ENCODE results near the gene DNER. TPM values are rescaled to one million over a fixed set of nuclear protein-coding genes. Genes with fewer than 3 reads are reported as not detected.
"Not testable (repeated sequence)": the region's sequence is repeated elsewhere in the genome, so short reads cannot be mapped to it uniquely, and the experiment has no call there.

DNER gene
- polyA plus RNA-seq, 1 donor = 7.5 TPM

DNA sequence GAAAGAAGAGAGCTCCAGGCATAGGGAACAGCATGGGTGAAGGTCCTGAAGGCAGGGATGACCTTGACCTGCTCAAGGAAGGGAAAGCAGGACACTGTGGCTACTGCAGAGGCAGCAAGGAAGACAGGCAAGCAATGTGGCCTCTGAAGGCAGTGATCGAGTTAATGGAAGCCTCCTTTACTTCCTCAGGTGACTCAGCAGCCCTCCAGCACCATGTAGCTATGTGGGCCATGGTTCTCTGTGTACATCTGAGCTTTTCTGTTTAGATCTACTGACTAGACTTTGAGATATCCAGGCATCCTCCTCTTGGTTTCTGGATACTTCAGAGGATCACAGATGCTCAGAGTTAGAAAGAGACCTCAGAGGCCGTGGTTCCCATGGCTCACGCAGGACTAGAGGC, 336.0 kb downstream of the DNER start:
- Histone ChIP-seq H3K4me3 (ENCODE audit: low read length) (no peak overlapping the region), H3K27me3 (ENCODE audit: control insufficient read depth, insufficient read depth, low read length) (no peaks in the 10 kb centered on the region), H3K27ac (ENCODE audit: low read length) (no peak overlapping the region), H3K36me3 (ENCODE audit: control insufficient read depth, insufficient read depth, low read length) (no peaks in the 10 kb centered on the region), H3K9me3 (ENCODE audit: control insufficient read depth, low read depth, low read length) (no peaks in the 10 kb centered on the region), H3K4me1 (ENCODE audit: control insufficient read depth, insufficient read depth, low read length) (no peaks in the 10 kb centered on the region)
- no CpG with 5 or more reads among the region's 3 CpGs for WGBS (ENCODE audit: insufficient coverage, low lambda C conversion rate)
- DNase-seq = no peak

DNA sequence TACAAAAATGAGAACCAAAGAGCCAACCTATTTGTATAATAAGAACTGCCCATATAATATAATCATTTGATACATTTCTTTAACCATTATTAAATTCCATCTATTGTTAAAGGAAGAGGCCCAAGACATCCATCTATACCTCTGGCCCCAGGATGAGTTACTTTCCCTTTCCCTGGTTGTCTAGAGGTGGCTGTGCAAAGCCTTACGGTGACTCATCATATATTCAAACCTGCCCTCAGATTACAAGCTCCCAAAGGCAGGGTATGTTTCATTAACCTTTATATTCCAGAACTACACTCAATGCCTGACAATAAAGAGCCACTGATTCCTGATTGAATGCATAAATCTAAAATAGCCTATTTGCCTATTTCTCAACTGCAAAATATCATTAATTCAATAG, 337.5 kb downstream of the DNER start:
- Histone ChIP-seq H3K36me3 (ENCODE audit: control insufficient read depth, insufficient read depth, low read length) (no peaks in the 10 kb centered on the region), H3K27ac (ENCODE audit: low read length) (no peak overlapping the region), H3K4me3 (ENCODE audit: low read length) (no peak overlapping the region), H3K4me1 (ENCODE audit: control insufficient read depth, insufficient read depth, low read length) (no peaks in the 10 kb centered on the region), H3K9me3 (ENCODE audit: control insufficient read depth, low read depth, low read length) (no peaks in the 10 kb centered on the region), H3K27me3 (ENCODE audit: control insufficient read depth, insufficient read depth, low read length) (no peaks in the 10 kb centered on the region)
- no peak for DNase-seq
- WGBS (ENCODE audit: insufficient coverage, low lambda C conversion rate) = no CpG with 5 or more reads among the region's 1 CpG

- no peaks in the 10 kb centered on the region for H3K9me3 ChIP-seq (ENCODE audit: control insufficient read depth, low read depth, low read length)
- H3K4me1 ChIP-seq (ENCODE audit: control insufficient read depth, insufficient read depth, low read length) = no peaks in the 10 kb centered on the region
- no peaks in the 10 kb centered on the region for H3K27me3 ChIP-seq (ENCODE audit: control insufficient read depth, insufficient read depth, low read length)
- no peak overlapping the region for H3K27ac ChIP-seq (ENCODE audit: low read length)
- H3K4me3 ChIP-seq (ENCODE audit: low read length) = no peak overlapping the region
- DNase-seq = no peak
- H3K36me3 ChIP-seq (ENCODE audit: control insufficient read depth, insufficient read depth, low read length) = no peaks in the 10 kb centered on the region
These were observed 339.1 kb downstream of the DNER start for GRCh38 chr2:229375251-229375650.

DNA sequence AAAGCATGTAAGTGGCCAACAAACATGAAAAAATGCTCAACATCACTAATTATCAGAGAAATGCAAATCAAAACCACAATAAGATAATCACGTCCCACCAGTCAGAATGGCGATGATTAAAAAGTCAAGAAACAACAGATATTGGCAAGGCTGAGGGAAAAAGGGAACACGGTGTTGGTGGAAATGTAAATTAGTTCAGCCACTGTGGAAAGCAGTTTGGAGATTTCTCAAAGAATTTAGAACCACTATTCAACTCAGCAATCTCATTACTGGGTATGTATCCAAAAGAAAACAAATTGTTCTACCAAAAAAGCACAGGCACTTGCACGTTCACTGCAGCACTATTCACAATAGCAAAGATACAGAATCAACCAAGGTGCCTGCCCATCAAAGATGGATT, 341.0 kb downstream of the DNER start:
- H3K9me3 ChIP-seq (ENCODE audit: control insufficient read depth, low read depth, low read length); H3K4me1 ChIP-seq (ENCODE audit: control insufficient read depth, insufficient read depth, low read length); H3K27ac ChIP-seq (ENCODE audit: low read length); H3K4me3 ChIP-seq (ENCODE audit: low read length); DNase-seq; H3K36me3 ChIP-seq (ENCODE audit: control insufficient read depth, insufficient read depth, low read length); H3K27me3 ChIP-seq (ENCODE audit: control insufficient read depth, insufficient read depth, low read length): not testable (repeated sequence)
- WGBS (ENCODE audit: insufficient coverage, low lambda C conversion rate) = 67% methylated on average over 1 of the region's 4 CpGs

GRCh38 chr2:229372207-229372606, 342.1 kb downstream of the DNER start:
- DNase-seq = no peak
- no peak overlapping the region for H3K27ac ChIP-seq (ENCODE audit: low read length)
- no peaks in the 10 kb centered on the region for H3K4me1 ChIP-seq (ENCODE audit: control insufficient read depth, insufficient read depth, low read length)
- H3K4me3 ChIP-seq (ENCODE audit: low read length) = no peak overlapping the region
- no peaks in the 10 kb centered on the region for H3K36me3 ChIP-seq (ENCODE audit: control insufficient read depth, insufficient read depth, low read length)
- H3K27me3 ChIP-seq (ENCODE audit: control insufficient read depth, insufficient read depth, low read length) = no peaks in the 10 kb centered on the region
- WGBS (ENCODE audit: insufficient coverage, low lambda C conversion rate) = 80% methylated on average over 1 of the region's 3 CpGs
- no peaks in the 10 kb centered on the region for H3K9me3 ChIP-seq (ENCODE audit: control insufficient read depth, low read depth, low read length)

- Histone ChIP-seq H3K4me1 (ENCODE audit: control insufficient read depth, insufficient read depth, low read length) (no peaks in the 10 kb centered on the region), H3K36me3 (ENCODE audit: control insufficient read depth, insufficient read depth, low read length) (no peaks in the 10 kb centered on the region), H3K4me3 (ENCODE audit: low read length) (no peak overlapping the region), H3K27ac (ENCODE audit: low read length) (no peak overlapping the region), H3K27me3 (ENCODE audit: control insufficient read depth, insufficient read depth, low read length) (no peaks in the 10 kb centered on the region), H3K9me3 (ENCODE audit: control insufficient read depth, low read depth, low read length) (no peaks in the 10 kb centered on the region)
- WGBS (ENCODE audit: insufficient coverage, low lambda C conversion rate) = no CpG with 5 or more reads among the region's 3 CpGs
- no peak for DNase-seq
These were observed 343.3 kb downstream of the DNER start for GRCh38 chr2:229371086-229371485.

GRCh38 chr2:229370509-229370908, 343.8 kb downstream of the DNER start:
- no peak for DNase-seq
- H3K27ac ChIP-seq (ENCODE audit: low read length) = no peak overlapping the region
- H3K9me3 ChIP-seq (ENCODE audit: control insufficient read depth, low read depth, low read length) = no peaks in the 10 kb centered on the region
- H3K4me1 ChIP-seq (ENCODE audit: control insufficient read depth, insufficient read depth, low read length) = no peaks in the 10 kb centered on the region
- WGBS (ENCODE audit: insufficient coverage, low lambda C conversion rate) = no CpG with 5 or more reads among the region's 3 CpGs
- no peaks in the 10 kb centered on the region for H3K36me3 ChIP-seq (ENCODE audit: control insufficient read depth, insufficient read depth, low read length)
- no peak overlapping the region for H3K4me3 ChIP-seq (ENCODE audit: low read length)
- no peaks in the 10 kb centered on the region for H3K27me3 ChIP-seq (ENCODE audit: control insufficient read depth, insufficient read depth, low read length)

DNA sequence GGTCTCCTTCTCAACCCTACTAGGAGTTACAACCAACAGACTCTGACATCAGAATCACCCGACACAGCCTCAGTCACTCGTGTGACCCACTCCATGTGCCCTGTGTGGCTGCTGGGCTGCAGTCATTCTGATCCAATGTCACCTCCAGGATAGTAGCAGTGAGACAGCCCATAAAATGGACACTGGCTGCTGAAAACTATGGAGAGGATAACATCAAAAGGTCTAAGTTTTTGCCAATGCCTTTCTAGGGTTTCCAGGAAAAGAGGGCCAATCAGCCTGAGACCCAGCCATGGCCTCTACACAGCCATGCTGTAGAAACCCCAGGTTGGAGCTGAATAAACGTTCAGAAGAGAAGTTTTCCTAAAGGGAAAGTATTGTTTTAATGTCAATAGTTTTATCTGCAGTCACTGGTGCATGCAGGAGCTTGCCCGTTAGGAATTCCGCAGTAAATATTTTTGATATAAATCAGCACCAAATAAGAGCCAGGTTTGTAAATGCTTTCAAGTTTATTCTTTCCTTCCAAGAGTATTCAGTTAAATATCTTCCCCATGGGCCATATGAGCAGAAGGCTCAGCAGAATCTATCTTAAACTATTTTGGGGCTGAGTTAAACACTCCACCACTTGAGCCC, 351.1 kb downstream of the DNER start:
- H3K36me3 ChIP-seq (ENCODE audit: control insufficient read depth, insufficient read depth, low read length) = no peaks in the 10 kb centered on the region
- no peaks in the 10 kb centered on the region for H3K27me3 ChIP-seq (ENCODE audit: control insufficient read depth, insufficient read depth, low read length)
- no peak for DNase-seq
- H3K4me3 ChIP-seq (ENCODE audit: low read length) = no peak overlapping the region
- no peak overlapping the region for H3K27ac ChIP-seq (ENCODE audit: low read length)
- H3K9me3 ChIP-seq (ENCODE audit: control insufficient read depth, low read depth, low read length) = no peaks in the 10 kb centered on the region
- H3K4me1 ChIP-seq (ENCODE audit: control insufficient read depth, insufficient read depth, low read length) = no peaks in the 10 kb centered on the region
- WGBS (ENCODE audit: insufficient coverage, low lambda C conversion rate) = no CpG with 5 or more reads among the region's 5 CpGs

DNA sequence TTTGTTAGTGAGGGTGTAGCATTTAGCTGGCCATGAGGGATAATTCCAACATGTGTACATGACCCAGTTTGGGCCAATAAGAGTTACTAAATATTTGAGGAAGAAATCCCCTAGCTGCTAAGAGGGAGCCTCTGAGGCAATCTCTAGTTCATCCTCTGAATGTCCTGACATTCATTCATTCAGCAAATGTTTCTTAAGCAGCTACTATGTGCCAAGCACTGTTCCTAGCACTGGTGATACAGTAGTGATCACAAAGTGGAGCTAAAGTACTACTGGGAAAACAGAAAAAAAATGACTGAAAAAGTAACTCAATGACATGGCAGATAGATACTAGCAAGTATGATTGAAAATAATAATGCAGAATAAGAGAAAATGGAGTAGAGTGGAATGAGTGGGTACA, 363.5 kb downstream of the DNER start:
- no peak overlapping the region for H3K27ac ChIP-seq (ENCODE audit: low read length)
- H3K36me3 ChIP-seq (ENCODE audit: control insufficient read depth, insufficient read depth, low read length) = no peaks in the 10 kb centered on the region
- H3K27me3 ChIP-seq (ENCODE audit: control insufficient read depth, insufficient read depth, low read length) = no peaks in the 10 kb centered on the region

DNA sequence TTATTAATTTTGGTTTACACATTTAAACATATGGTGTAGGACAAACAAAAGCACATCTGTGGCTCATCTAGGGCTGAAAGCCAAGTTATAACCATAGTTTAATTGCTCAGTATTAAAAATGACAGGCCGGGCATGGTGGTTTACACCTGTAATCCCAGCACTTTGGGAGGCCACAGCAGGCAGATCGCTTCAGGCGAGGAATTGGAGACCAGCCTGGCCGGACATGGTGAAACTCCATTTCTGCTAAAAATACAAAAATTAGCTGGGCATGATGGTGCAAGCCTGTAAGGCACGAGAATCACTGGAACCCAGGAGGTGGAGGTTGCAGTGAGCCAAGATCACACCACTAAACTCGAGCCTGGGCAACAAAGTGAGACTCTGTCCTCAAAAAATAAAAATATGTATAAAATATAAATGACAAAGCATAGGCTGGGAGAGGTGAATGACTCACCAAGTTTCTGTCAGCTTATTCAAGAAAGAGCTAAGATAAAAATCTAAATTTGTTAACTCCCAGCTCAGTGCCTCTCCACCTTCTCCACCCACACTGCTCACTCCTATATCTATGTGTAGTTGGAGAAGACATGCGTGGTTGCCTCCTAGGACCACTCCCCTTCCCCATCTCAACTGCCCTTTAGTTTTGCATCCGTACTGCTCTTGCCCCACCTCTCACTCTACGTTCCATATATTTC, 364.1 kb downstream of the DNER start:
- DNase-seq = no peak
- Histone ChIP-seq H3K4me1 (ENCODE audit: control insufficient read depth, insufficient read depth, low read length) (no peaks in the 10 kb centered on the region), H3K27me3 (ENCODE audit: control insufficient read depth, insufficient read depth, low read length) (no peaks in the 10 kb centered on the region), H3K4me3 (ENCODE audit: low read length) (no peak overlapping the region), H3K27ac (ENCODE audit: low read length) (no peak overlapping the region), H3K9me3 (ENCODE audit: control insufficient read depth, low read depth, low read length) (no peaks in the 10 kb centered on the region), H3K36me3 (ENCODE audit: control insufficient read depth, insufficient read depth, low read length) (no peaks in the 10 kb centered on the region)
- WGBS (ENCODE audit: insufficient coverage, low lambda C conversion rate) = 100% methylated on average over 1 of the region's 9 CpGs

More for the DNA sequence above, 363.5 kb downstream of the DNER start:
- Histone ChIP-seq H3K4me3 (ENCODE audit: low read length) (no peak overlapping the region), H3K4me1 (ENCODE audit: control insufficient read depth, insufficient read depth, low read length) (no peaks in the 10 kb centered on the region), H3K9me3 (ENCODE audit: control insufficient read depth, low read depth, low read length) (no peaks in the 10 kb centered on the region)
- no peak for DNase-seq

GRCh38 chr2:229348128-229348527, 366.2 kb downstream of the DNER start:
- WGBS (ENCODE audit: insufficient coverage, low lambda C conversion rate) = no CpG with 5 or more reads among the region's 3 CpGs
- no peaks in the 10 kb centered on the region for H3K9me3 ChIP-seq (ENCODE audit: control insufficient read depth, low read depth, low read length)
- no peaks in the 10 kb centered on the region for H3K4me1 ChIP-seq (ENCODE audit: control insufficient read depth, insufficient read depth, low read length)
- H3K27ac ChIP-seq (ENCODE audit: low read length) = no peak overlapping the region
- DNase-seq = no peak
- H3K36me3 ChIP-seq (ENCODE audit: control insufficient read depth, insufficient read depth, low read length) = no peaks in the 10 kb centered on the region
- no peaks in the 10 kb centered on the region for H3K27me3 ChIP-seq (ENCODE audit: control insufficient read depth, insufficient read depth, low read length)
- no peak overlapping the region for H3K4me3 ChIP-seq (ENCODE audit: low read length)
